NK-92 (cell line): ENCODE data around the gene KYAT1.

ENCODE experiments used
- DNase-seq: peaks from one replicate; lab custom pipeline; 2025; ENCODE audit not compliant: unreplicated experiment; lab: John Stamatoyannopoulos, UW

The KYAT1 gene

GRCh38 chr9:128786681-128787601 is 94.8 kb downstream of the KYAT1 start, which contains the start of gene TBC1D13:
Gene TBC1D13, plus strand, starts transcription at chr9:128787253. Its CDS starts 101 bp downstream, at chr9:128787354.
- peak; percentile 48 for DNase-seq

GRCh38 chr9:128785427-128785826 is 96.3 kb downstream of the KYAT1 start:
- DNase-seq: no peak
